Hematopoietic multipotent progenitor cell (in vitro differentiated cells): ENCODE data around the gene WFIKKN2. TPM values are rescaled to one million over a fixed set of nuclear protein-coding genes. Genes with fewer than 3 reads are reported as not detected.

Experiments
- DNase-seq, 3 donors: peaks; one replicate each; pipeline ENCODE4 v3.0.0-alpha.2; 2011 to 2015; ENCODE audit warnings: low read depth in 2 of 3, low spot score in 2 of 3
- total RNA-seq: library from RNA; depleted of rRNA; stranded (reverse); fragments of >200 nt; gene quantifications from one replicate; pipeline ENCODE4 v1.2.3, GENCODE V29; 2012

WFIKKN2 gene
- total RNA-seq, 1 donor, result under 0.01 TPM

GRCh38 chr17:50808413-50808812, 27.0 kb upstream of the WFIKKN2 start:
- no peak for DNase-seq

- no peak for DNase-seq
These were observed 26.5 kb upstream of the WFIKKN2 start for GRCh38 chr17:50808888-50809287.

GRCh38 chr17:50813583-50813982, 21.8 kb upstream of the WFIKKN2 start:
- DNase-seq, result no peak

GRCh38 chr17:50815400-50815799, 20.0 kb upstream of the WFIKKN2 start:
- DNase-seq, result no peak

GRCh38 chr17:50816271-50816670, 19.1 kb upstream of the WFIKKN2 start:
- DNase-seq, result no peak

GRCh38 chr17:50816771-50817751, 18.3 kb upstream of the WFIKKN2 start:
- DNase-seq, result peak; percentile 29 to 55 (median 47)

GRCh38 chr17:50817838-50818237, 17.5 kb upstream of the WFIKKN2 start:
- DNase-seq, result no peak

GRCh38 chr17:50818261-50818660, 17.1 kb upstream of the WFIKKN2 start:
- DNase-seq, result no peak

GRCh38 chr17:50818921-50819657, 16.3 kb upstream of the WFIKKN2 start:
- DNase-seq, result no peak

GRCh38 chr17:50820651-50821050, 14.7 kb upstream of the WFIKKN2 start:
- DNase-seq, result no peak

GRCh38 chr17:50822550-50822949, 12.8 kb upstream of the WFIKKN2 start:
- no peak for DNase-seq

- no peak for DNase-seq
These were observed 11.0 kb upstream of the WFIKKN2 start for GRCh38 chr17:50824429-50824828.

- DNase-seq, result no peak
These were observed 10.2 kb upstream of the WFIKKN2 start for GRCh38 chr17:50825188-50825587.

GRCh38 chr17:50828508-50829170, 6.7 kb upstream of the WFIKKN2 start:
- no peak for DNase-seq

- DNase-seq, result no peak
These were observed 6.1 kb upstream of the WFIKKN2 start for GRCh38 chr17:50829332-50829731.

- no peak for DNase-seq
These were observed 5.0 kb upstream of the WFIKKN2 start for GRCh38 chr17:50830352-50830751.

GRCh38 chr17:50830994-50831393, 4.4 kb upstream of the WFIKKN2 start:
- DNase-seq, result no peak

- peak in 1 of 3 donors; percentile 48 for DNase-seq
These were observed 3.9 kb upstream of the WFIKKN2 start for GRCh38 chr17:50831471-50831928.

GRCh38 chr17:50832267-50832863, 3.0 kb upstream of the WFIKKN2 start:
- DNase-seq, result no peak

GRCh38 chr17:50832864-50833381, 2.5 kb upstream of the WFIKKN2 start:
- no peak for DNase-seq
